CD4-positive, alpha-beta T cell treated with Interleukin-6 for 4 hours (primary cell): ENCODE data around the gene LAMC3.

Experiments used
- DNase-seq: peaks from one replicate; pipeline ENCODE4 v3.0.0-alpha.2; 2020; ENCODE audit warnings: mixed read lengths

LAMC3 gene

DNA sequence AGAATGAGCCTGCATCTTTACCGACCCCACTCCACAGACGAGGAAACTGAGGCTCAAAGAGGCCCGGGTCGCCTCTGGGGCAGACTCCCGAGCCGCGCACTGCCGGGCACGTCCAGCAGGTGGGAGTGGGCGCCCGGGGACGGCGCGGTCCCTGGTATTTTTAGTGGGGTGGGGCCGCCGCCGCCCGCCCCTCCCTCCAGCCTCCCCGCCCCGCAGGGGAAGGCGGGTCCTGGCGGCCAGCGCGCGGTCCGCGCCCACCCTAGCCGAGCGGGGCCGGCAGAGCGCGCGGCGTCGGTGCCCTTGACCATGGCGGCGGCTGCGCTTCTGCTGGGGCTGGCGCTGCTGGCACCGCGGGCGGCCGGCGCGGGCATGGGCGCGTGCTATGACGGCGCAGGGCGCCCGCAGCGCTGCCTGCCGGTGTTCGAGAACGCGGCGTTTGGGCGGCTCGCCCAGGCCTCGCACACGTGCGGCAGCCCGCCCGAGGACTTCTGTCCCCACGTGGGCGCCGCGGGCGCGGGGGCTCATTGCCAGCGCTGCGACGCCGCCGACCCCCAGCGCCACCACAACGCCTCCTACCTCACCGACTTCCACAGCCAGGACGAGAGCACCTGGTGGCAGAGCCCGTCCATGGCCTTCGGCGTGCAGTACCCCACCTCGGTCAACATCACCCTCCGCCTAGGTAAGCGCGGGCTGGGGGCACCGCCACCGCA lies at the start of gene LAMC3:
TSS of gene LAMC3 (plus strand) at position 266 of the 710 bp plus-strand sequence. CDS start at position 307, 41 bp downstream.
- DNase-seq = no peak

DNA sequence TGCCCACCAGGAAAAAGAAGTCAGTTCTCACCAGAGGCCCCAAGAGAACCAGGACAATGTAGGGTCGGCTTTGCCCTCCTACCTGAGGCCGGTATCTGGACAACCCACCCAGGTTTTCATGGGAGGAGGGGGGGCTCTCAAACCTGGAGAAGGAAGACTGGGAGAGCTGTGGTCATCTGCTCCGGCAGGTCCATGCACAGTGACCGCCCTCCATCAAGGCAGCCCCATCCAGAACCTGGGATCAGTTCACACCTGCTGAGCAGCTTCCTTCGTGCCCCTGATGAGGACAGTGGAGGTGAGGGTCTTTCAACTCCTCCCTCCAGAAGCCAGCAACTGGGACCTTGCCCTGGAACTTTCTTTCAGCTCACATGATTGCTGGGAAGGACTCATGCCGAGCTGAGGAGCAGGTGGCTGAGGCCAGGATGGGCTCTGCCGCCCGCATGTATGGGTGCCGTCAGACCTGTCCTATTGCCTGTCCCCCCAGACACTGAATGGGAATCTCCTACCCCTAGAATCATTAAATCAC lies 49.1 kb upstream of the LAMC3 start:
- no peak for DNase-seq

- DNase-seq = no peak
These were observed 48.2 kb upstream of the LAMC3 start for GRCh38 chr9:130960522-130961378.

GRCh38 chr9:130961511-130962300 lies 47.3 kb upstream of the LAMC3 start:
- no peak for DNase-seq

GRCh38 chr9:130962418-130963316 lies 46.3 kb upstream of the LAMC3 start:
- DNase-seq = no peak

DNA sequence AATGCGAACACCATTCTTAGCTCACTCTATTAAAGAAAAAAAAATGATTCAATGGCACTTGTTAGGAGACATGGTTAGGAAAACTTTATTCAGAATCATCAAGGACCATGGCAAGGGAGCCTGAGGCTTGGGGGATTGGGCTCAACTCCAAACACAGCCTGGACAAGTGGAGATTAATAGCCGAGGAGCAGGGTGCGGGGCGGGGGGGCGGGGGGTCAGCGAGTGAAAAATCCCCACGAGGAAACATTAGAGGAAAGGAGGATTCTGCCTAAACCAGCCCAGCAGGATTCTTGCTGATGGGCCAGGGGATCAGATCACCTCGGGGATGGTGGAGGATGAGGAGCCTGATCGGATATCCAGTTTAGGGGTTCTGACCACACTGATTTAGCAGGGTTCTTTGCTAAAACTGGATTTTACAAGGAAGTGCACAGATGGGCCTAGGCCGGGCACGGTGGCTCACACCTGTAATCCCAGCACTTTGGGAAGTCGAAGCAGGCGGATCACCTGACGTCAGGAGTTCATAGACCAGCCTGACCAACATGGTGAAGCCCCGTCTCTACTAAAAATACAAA lies 45.6 kb upstream of the LAMC3 start:
- DNase-seq = no peak

DNA sequence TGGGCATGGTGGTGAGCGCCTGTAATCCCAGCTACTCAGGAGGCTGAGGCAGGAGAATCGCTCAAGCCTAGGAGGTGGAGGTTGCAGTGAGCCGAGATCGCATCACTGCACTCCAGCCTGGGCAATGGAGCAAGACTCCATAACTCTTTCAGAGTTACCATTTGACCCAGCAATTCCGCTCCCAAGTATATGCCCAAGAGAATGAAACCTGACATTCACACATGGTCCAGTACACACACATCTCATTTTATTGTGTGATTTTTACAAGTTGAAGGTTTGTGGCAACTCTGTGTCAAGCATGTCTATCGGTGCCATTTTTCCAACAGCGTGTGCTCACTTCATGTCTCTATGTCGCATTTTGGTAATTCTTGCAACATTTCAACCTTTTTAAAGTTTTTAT lies 45.1 kb upstream of the LAMC3 start:
- DNase-seq = no peak

DNA sequence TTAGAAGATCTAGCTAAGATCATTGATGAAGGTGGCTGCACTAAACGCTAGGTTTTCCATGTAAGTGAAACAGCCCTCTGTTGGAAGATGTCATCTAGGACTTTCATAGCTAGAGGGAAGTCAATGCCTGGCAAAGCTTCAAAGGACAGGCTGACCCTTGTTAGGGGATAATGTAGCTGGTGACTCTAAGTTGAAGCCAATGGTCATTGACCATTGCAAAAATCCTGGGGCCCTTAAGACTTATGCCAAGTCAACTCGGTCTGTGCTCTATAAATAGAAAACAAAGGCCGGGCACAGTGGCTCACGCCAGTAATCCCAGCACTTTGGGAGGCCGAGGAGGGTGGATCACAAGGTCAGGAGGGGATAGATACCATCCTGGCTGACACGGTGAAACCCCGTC lies 43.3 kb upstream of the LAMC3 start:
- DNase-seq = no peak

- DNase-seq = no peak
These were observed 38.9 kb upstream of the LAMC3 start for GRCh38 chr9:130970052-130970451.

- DNase-seq = no peak
These were observed 38.1 kb upstream of the LAMC3 start for GRCh38 chr9:130970855-130971254.

GRCh38 chr9:130971294-130971849 lies 37.6 kb upstream of the LAMC3 start:
- no peak for DNase-seq

DNA sequence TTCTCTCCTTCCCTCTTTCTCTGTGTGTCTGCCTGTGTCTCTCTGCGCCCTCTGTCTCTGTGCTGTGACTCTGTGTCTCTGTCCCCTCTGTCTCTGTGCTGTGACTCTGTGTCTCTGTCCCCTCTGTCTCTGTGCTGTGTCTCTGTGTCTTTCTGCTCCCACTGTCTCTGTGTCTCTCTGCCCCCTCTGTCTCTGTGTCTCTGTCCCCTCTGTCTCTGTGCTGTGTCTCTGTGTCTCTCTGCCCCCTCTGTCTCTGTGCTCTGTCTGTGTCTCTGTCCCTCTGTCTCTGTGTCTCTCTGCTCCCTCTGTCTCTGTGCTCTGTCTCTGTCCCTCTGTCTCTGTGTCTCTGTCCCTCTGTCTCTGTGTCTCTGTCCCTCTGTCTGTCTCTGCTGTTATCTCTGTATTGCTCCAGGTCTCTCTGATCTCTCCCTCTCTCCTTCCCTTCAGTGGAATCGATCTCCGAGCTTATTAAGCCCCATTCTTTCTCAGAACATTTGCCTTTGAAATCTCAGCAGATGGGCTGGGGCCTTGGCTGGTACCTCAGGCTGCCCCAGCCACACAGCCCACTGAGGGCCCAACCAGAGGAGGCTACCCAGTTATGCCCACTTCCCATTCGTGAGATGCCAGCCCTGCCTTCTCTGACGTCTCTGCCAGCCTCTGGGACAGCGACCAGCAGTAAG lies 36.6 kb upstream of the LAMC3 start:
- no peak for DNase-seq

- DNase-seq = no peak
These were observed 35.9 kb upstream of the LAMC3 start for GRCh38 chr9:130972957-130973685.

DNA sequence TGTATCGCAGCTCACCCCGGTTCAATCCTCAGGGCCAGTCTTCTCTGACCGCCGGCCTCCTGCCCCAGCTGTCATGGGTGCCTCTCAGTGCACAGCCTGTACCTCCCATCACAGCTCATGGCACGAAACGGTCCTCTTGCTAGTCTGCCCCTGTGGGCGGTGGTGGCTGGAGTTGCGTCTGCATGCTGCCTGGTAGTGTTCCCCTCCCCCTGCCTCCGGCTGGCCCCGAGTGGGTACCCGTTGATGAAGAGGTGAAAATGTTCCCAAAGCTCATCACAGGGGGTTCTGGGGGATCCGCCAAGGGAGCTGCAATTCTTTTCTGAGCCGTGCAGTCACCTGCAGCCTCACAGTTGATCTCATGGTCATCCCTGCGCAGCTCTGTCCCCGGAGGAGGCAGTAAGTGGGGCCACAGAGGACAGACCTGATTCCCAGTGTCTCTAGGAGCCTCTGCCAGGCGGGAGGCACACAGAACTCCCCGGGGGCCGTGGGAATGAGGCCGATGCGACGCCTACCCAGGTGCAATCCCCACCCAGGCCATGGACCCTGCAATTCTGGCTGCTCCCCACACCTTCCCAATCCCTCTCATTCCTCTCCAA lies 35.2 kb upstream of the LAMC3 start:
- no peak for DNase-seq

- no peak for DNase-seq
These were observed 34.3 kb upstream of the LAMC3 start for GRCh38 chr9:130974697-130975096.

GRCh38 chr9:130975156-130975555 lies 33.8 kb upstream of the LAMC3 start:
- no peak for DNase-seq

DNA sequence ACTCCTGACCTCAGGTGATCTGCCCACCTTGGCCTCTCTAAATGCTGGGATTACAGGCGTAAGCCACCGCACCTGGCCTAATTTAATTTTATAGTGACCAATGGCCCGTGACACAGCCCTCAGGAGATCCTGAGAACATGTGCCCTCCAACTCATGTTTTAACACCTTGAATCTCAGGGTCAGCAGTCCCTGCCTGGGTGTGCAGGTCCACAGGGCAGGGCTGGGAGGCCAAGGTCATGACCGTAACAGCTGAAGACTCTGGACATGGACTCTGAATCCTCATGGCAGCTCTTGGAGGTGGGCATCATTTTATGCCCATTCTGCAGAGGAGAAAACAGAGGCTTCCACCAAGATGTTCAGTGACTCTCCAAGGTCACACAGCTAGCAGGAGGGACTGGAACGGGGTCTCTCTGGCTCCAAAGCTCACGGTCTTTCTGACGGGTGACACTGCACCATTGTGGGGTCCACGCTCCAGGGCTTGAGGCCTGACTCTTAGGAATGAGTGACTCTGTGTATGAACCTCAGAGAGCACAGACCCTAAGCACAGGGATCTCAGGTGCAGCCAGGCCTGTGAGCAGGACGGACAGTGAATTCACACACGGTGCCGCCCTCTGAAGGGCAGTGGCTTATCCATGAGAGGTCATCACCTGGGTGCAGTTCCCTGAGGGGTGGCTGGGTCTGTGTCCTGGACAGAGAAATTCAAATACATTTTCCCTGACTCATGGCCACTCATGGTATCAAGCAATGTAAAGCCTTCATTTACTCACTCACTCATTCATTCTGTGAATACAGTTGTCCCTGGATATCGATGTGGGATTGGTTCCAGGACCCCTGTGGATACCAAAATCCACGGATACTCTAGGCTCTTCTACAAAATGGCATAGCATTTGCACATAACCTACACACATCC lies 32.8 kb upstream of the LAMC3 start:
- DNase-seq = no peak

GRCh38 chr9:130977811-130978221 lies 31.2 kb upstream of the LAMC3 start:
- DNase-seq = no peak
